Stimulated activated CD8-positive, alpha-beta memory T cell treated with anti-CD3 and anti-CD28 coated beads, Interleukin-15, amount 100 ng/mL, for 24 hours (primary cell): ENCODE data around the gene PPP2R1B.
"Not testable (repeated sequence)": the region's sequence is repeated elsewhere in the genome, so short reads cannot be mapped to it uniquely, and the experiment has no call there.

ENCODE experiments used
- DNase-seq: peaks from one replicate; pipeline ENCODE4 v3.0.0-alpha.2; 2020; ENCODE audit warnings: low read depth

PPP2R1B gene

DNA sequence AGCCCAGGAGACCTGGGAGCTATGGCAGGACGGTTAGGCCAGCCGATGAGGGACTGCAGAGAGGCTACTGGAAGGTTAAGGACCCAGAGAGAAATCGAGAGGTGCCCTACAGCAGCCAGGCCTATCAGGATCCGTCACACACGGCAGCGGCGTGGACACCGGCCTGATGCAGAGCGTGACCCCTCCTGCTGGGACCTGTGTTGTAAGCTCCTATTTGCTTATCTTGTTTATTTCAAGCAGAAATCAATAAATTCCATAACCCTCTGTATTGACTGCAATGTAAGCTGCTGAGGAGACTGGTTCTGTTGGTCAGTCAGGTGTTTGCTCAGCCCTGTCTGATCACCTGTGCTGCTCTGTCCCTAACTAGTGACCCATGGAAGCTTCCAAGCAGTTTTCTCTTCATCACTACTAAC is 39.9 kb downstream of the PPP2R1B start:
- DNase-seq, result no peak

DNA sequence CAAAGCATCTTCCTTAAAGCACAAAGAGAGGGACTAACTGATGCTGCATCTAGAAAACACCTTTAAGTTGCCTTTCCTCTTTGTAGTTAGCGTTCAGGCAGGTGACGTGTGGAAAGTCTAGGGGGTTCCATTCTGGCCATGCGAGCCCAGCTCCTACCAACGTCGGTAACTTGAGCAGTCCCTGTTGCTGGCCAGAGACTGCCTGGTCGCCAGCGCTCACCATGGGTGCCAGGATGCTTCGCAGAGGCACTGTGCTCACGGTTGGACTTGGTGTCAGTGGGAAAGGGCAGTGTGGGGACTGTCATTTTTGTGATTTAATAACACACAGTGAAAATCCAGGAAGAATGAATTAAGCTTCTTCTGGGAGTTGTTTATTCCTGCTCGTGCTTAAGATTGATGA is 40.6 kb downstream of the PPP2R1B start:
- DNase-seq, result no peak

DNA sequence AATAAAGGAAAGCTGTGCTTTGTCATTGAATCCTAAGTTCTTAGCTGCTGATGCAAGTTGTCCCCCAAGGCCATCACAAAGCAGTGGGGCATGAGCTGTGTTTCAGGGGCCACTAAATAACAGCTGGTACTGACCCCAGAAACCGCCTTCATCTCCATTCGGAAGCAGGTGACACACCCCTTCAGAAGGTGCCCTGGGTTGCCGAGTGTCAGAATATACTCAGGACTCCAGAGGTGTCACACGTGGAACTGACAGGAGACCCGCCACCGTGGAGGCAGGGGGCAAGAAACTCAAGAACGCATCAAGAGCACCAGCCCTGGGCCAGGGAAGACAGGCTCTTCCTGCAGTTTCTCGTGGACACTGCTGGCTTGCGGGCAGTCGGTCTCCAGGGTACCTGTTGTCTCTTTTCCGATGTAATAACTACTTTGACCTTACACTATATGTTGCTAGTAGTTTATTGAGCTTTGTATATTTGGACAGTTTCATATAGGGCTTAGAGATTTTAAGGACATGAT is 41.5 kb downstream of the PPP2R1B start:
- DNase-seq, result no peak

DNA sequence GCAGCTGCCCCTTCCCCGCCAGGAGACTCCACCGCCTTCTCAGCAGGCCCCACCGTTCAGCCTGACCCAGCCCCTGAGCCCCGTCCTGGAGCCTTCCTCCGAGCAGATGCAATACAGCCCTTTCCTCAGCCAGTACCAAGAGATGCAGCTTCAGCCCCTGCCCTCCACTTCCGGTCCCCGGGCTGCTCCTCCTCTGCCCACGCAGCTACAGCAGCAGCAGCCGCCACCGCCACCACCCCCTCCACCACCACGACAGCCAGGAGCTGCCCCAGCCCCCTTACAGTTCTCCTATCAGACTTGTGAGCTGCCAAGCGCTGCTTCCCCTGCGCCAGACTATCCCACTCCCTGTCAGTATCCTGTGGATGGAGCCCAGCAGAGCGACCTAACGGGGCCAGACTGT is 42.6 kb downstream of the PPP2R1B start:
- DNase-seq, result no peak

DNA sequence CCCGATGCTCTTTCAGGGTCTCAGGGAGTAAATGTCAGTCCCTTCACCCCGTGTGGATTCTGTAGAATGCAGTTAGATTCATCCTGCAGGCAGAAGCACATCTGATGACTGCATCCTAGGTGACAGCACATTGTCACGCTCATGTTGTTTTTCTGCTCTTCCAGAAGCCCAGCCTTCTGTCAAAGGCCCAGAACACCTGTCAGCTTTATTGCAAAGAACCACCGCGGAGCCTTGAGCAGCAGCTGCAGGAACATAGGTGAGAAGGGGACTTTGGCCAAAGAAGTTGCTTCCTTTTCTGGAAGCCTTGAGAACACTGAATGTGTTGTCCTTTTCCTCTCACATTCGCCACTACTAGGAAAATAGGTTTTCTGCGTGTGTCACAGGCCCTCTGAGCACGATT is 43.7 kb downstream of the PPP2R1B start:
- no peak for DNase-seq

DNA sequence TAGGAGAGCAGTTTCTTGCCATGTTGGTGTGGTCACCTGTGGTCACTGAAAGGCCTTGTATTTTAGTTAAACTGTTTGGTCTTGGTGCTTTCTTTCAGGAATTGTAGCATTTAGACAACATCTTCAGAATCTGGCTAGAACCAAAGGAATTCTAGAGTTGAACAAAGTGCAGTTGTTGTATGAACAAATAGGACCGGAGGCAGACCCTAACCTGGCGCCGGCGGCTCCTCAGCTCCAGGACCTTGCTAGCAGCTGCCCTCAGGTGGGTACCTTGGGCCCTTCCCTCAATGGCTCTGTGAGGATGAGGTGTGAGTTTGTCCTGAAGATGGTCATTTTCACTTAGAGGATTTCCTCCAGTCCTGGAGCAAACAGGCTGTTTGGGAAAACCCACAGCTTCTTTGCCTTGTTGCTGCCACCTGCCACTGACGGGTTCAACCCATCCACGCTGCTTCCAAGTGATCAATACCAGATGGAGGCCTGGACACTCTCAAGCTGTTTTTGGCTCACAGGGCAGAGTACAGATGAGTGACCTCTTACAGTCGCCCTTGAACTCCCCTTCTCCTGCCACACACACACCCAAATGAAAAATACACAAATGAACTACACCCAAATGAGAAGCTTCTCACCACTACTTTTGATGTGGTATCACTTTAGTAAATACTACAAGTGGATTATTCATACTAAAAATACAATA is 45.2 kb downstream of the PPP2R1B start:
- DNase-seq, result no peak

DNA sequence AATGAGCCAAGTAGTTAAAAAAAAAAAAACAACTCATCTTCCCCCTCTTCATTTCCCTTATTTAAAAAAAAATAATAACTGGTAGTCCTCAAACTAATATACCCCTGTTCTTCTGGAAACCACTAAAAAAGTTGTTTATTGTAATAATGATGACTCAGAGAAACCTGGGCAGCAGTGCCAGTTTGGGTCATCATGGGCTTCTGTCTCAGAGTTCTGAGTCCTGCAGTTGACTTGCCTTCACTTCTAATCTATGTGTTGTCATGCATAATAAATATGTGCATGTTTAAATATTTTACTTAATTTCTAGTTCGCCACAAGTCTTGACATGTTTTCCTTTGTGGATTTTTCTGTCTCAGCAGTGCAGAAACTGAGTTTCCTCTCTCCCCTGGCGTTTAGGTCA is 46.8 kb downstream of the PPP2R1B start:
- DNase-seq, result no peak

DNA sequence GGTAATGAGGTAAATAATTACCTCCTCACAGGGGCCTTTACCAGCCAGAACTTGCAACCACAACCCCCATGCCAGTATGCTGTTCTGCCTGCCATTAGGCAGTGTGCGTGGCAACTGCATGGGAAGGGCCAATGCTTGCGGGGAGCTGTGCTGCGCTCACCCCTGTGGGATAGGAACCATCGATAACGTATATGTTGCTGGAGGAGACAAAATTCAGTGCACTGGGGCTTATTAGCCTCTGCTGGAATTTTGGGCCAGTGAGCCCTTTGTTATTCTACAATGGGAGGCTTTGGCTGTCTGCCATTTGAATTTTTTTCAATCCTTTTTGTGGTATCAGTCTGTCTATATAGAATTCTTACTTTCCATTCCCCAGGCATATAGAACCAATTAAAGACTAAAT is 47.3 kb downstream of the PPP2R1B start:
- DNase-seq, result no peak

DNA sequence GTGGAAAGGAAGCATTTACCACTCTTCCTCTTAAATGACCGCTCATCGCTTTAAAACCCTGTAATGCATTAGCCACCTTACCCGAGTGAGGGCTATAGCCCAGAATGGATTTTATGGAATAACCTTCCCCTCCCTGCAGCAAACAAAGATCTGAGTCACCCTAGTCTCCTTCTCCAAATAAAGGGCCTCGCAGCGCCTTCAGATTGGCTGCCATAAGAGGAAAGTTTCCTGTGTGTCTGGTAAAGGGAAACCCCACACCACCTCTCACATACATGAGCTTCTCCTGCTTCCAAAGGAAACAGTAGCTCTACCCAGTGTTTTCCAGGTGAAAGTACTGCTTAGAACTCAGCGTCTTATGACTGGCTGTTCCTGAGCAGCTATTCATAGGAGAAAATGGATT is 47.8 kb downstream of the PPP2R1B start:
- no peak for DNase-seq

DNA sequence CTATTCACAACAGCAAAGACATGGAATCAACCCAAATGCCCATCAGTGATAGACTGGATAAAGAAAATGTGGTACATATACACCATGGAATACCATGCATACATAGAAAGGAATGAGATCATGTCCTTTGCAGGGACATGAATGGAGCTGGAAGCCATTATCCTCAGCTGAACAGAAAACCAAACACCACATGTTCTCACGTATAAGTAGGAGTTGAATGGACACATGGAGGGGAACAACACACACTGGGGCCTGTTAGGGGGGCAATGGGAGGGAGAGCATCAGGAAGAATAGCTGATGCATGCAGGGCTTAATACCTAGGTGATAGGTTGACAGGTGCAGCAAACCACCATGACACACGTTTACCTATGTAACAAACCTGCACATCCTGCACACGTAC is 48.5 kb downstream of the PPP2R1B start:
- not testable (repeated sequence) for DNase-seq

DNA sequence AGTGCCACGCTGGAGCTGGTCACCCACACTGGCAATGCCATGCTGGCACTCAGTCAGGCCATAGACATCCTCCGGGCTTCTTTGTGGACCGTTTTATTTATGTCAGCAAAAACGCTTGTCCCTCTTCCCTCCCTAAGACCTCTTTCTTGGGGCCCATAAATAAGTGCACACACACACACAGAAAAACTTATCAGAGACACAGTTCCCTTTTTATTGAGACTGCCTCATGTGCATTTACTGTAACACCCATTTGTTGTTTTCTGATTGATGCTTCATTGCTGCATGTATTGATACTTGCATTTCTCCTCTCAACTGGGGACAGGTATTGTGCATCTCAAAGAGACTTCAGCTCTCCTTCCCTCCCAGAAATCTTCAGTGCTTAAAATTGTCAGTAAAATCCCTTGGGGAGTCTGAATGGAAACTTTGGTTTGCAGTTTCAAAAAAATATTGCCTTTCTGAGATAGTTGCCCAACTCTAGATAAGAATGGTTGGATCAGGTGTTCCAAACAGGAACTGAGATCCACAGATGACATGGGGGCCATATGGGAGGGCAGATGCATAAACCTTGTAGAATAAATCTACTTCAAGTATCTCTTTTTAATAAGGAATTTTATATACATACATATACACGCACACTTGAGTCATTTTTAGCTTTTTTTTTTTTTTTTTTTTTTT is 50.9 kb downstream of the PPP2R1B start:
- no peak for DNase-seq

DNA sequence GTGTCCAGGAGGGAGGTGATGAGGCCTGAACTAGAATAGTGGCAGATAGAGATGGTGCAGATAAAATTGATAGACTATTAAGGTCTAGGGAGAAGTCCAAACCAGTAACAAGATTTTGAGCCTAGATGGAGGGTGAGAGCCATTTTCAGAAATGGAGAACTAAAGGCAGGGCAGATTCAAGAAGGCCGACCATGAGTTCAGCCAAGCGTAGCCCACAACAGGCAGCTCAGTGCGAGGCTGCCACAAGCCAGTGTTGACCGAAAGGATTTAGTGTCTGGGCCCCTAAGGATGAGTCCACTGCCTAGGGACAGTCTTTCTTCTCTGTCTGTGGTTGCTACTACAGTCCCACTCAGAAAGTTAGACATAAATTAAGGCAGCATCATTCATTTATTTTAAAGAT is 51.7 kb downstream of the PPP2R1B start:
- no peak for DNase-seq

DNA sequence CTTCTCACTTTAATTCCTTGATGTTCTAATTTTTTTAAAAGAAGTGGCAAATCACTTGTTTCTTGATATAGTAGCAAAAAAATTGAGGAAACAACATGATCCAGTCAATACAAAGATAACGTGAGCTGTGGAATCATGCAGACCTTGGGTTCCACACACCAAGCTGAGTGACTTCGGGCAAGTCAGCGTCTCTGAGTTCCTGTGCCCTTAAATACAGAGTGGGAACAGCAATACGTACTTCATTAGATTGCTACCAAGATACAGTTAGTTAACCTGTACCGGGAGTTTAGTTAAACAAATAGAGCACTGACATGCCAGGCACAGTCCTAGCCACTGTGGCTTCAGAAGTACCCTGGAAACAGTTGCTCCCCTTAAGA is 58.5 kb downstream of the PPP2R1B start:
- no peak for DNase-seq

DNA sequence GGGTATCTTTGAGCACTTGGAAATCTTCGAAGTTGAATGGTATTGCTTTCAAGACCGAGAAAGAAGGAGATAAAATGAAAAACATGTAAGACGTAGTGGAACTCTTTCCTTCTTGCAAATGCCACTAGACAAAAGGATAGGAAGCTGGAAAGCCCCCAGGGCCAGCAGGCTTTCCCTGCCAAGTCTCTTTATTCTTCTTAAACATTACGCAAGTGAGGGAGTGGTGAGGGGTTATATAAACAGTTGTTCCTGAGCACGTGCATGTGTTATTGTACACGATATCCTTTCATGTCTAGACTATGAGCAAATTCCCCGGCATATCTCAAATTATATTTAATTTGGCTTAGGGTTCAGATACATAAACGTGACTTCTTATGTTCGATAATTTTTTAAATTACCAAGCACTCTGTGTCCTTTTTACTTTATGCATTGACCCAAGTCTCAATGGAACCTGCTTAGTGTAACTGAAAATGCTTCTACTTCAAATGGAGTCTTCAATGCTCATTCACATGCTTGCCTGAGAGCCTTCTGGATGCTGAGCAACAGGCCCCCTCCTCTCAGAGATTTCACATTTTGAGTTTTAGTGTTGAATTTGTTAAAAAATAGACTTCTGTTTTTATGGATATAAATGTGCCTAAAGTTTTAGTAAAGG is 59.0 kb downstream of the PPP2R1B start:
- DNase-seq, result no peak

DNA sequence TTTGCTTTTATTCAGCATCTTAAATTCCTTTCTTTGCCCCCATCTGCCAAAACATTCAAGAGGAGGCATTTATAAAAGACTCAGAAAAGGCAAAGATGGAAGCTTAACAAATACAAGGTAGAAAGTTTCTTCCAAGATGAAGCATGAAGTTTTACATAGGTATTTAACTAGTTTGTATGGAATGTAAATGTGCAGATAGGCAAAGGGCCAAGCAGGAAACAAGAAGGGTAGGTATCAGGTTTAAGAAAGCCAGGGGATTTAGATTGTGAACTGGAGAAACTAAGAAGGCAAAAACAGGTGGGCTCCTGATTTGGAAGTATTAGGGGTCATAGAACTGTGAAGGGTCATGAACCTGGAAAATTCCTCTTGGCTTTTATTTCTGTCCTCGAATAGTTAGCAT is 62.6 kb downstream of the PPP2R1B start:
- DNase-seq, result no peak

DNA sequence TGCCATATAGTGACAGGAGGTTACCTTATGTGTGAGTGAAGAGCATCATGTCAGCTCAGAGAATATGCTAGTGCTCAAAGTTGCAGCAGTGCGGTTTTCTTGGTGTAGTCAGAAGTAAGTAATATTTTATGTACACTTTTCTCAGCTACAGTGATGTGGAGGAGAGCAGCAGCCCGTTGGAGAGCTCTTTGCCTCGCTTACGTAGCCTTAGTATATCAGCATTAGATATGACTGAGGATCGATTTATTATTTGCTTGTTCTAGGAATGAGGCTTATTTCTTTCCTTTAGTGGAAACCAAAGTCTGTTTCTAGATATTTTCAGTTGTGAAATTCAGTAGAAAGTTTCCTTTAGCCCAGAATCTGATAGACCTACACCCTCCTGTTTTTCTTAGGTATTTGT is 63.6 kb downstream of the PPP2R1B start:
- no peak for DNase-seq

DNA sequence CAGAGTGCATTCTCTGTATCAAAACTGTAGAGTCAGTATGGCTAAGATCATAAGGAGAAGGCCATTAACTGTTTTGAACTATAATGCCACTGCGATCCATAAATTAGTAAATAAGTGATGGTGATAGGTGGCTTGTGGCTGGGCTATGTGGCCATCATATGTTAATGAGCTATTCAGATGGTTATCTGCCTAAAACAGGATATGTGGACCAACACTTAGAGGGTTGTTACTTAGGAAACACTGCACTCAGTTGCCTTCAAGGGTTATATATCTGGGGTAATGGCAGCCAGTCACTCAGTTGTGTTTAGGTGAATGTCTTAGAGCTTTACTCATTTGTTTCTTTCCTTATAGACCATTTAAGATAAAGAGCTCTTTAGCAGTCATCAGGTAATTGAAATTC is 66.0 kb downstream of the PPP2R1B start:
- no peak for DNase-seq

DNA sequence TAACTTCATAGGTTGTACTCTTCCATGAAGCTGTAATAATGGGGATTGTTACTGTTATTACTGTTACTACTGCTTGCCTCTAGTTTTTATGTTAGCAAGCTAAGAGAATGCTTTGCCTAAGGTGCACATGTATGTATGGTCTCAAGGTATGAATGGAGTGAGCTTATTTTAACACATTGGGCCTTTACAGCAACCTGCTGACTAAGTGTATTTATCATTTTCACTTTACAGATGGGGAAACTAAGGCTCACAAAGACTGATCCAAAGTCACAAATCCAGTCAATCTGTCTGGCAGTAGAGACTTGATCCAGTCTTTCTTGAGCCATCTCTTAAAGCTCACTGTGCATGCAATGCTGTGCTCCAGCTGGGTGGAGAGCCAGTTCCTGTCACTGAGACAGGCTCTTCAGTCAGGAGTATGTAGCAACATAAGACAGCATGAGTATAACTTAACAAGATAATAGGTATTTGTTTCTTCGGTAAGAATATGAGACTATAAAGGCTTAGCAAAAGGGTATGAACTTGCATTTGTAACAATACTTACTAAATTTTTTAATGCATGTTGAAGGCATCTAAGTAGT is 66.5 kb downstream of the PPP2R1B start:
- no peak for DNase-seq

DNA sequence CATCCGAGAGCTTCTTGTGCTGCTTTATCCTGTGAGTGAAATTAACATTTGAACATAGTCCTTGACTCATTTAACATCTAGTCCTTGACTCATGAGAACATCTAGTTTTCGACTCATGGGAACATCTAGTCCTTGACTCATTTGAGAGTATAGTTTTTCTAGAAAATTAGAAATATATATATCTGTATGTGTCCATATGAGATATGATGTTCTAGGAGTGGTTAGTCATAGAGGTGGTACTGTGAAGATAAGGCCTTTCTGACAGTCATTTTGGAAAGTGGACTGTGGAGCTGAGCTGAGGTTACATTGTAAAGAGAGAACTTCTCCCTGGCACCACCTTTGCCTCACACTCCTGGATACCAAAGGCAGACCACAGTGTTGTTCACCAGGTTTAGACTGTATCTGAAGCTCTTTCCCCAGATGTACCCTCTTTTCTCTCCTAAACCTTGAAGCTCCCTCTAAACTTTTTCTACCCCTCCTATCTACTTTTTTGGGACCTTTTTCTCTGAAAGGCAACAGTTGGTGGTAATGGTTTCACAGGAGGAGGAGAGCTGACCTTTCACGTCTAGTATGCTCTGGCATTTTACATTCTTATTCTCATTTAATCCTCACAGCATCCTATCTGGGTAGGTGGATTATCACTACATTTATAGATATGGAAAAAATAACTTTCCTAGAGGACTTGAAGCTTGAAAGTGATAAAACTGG is 67.2 kb downstream of the PPP2R1B start:
- DNase-seq, result no peak

DNA sequence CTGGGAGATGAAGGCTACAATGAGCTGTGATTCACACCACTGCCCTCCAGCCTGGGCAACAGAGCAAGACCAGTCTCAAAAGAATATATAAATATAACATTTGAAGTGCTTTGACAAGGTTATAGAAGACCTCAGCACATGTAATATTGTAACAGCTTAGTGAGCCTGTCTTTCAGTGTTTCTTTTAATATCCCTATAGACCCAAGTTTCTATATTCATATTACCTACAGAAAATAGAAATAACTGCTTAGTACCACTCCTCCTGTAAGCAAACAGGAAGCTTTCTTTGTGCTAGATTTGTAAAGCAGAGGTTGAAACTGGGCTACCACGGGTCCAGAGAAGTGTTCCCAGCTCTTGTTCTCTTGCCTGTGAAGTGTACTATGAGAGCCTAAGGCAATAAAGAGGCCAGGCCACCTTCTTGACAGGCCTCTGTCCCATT is 68.2 kb downstream of the PPP2R1B start:
- no peak for DNase-seq

DNA sequence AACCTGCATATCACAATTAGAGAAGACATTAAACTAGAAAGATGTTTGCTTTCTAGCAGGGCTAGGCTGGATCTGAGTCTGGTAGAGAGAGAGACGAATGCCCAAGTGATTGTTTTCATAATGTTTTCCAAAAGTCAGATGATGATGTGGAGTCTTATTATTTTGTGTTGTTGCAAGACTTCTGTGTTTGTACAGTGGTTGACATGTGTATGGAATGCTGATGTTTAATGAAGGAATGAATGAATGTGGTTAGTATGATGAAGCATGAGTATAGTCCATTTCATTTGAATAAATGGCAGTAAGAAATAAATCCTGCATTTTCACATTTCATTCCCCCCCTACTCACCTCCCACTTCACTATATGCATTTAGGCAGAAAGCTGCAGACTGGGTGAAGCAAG is 69.6 kb downstream of the PPP2R1B start:
- no peak for DNase-seq

DNA sequence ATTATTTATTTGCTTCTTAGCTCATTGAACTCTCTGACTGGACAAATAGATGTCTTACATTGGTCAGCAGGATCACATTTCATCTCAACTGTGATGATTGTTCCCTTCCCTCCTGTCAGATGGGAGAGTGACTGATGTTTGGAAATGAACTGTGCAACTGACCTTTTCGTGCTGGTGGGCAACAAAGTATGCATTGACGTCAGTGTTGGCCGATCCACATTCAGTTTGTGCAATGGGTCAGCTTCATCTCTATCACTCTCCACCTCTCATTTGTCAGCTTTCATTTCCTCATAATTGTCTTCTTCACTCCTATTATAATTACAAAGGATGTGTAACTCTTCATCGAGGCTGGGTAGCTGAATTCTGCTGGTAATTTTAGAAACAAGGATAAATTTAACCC is 71.3 kb downstream of the PPP2R1B start:
- DNase-seq, result no peak
